Measurements from ENCODE around the gene ZNF480.
"Not testable (repeated sequence)": the region's sequence is repeated elsewhere in the genome, so short reads cannot be mapped to it uniquely, and the experiment has no call there.

The ZNF480 gene

GRCh38 chr19:52296773-52297600 is at the start of gene ZNF480:
Gene ZNF480, plus strand, starts transcription at chr19:52297169. Its CDS starts 3,244 bp downstream, at chr19:52300413.
- peak; percentile 88 for DNase-seq (ENCODE audit: low read depth, low spot score)

- DNase-seq (ENCODE audit: low read depth, low spot score): peak; percentile 35
Measured at GRCh38 chr19:52248241-52248640, 48.7 kb upstream of the ZNF480 start.

- DNase-seq (ENCODE audit: low read depth, low spot score): no peak
Measured at GRCh38 chr19:52258426-52258825, 38.5 kb upstream of the ZNF480 start.

GRCh38 chr19:52265556-52265955 is 31.4 kb upstream of the ZNF480 start:
- not testable (repeated sequence) for DNase-seq (ENCODE audit: low read depth, low spot score)

GRCh38 chr19:52269338-52270261 is 27.4 kb upstream of the ZNF480 start, which contains the start of gene ZNF766:
Gene ZNF766, plus strand, starts transcription at chr19:52269587. Its CDS starts 27 bp downstream, at chr19:52269614.
- DNase-seq (ENCODE audit: low read depth, low spot score): peak; percentile 97

- peak; percentile 40 for DNase-seq (ENCODE audit: low read depth, low spot score)
Measured at GRCh38 chr19:52270266-52270885, 26.6 kb upstream of the ZNF480 start.

- no peak for DNase-seq (ENCODE audit: low read depth, low spot score)
Measured at GRCh38 chr19:52273301-52273700, 23.7 kb upstream of the ZNF480 start.

GRCh38 chr19:52274191-52274590 is 22.8 kb upstream of the ZNF480 start:
- no peak for DNase-seq (ENCODE audit: low read depth, low spot score)

- DNase-seq (ENCODE audit: low read depth, low spot score): no peak
Measured at GRCh38 chr19:52275988-52276387, 21.0 kb upstream of the ZNF480 start.

- no peak for DNase-seq (ENCODE audit: low read depth, low spot score)
Measured at GRCh38 chr19:52277471-52277870, 19.5 kb upstream of the ZNF480 start.

- no peak for DNase-seq (ENCODE audit: low read depth, low spot score)
Measured at GRCh38 chr19:52286256-52286655, 10.7 kb upstream of the ZNF480 start.

- DNase-seq (ENCODE audit: low read depth, low spot score): no peak
Measured at GRCh38 chr19:52291781-52292180, 5.2 kb upstream of the ZNF480 start.

- DNase-seq (ENCODE audit: low read depth, low spot score): not testable (repeated sequence)
Measured at GRCh38 chr19:52292946-52293345, 4.0 kb upstream of the ZNF480 start.

GRCh38 chr19:52296400-52296772 is 583 bp upstream of the ZNF480 start:
- no peak for DNase-seq (ENCODE audit: low read depth, low spot score)

- DNase-seq (ENCODE audit: low read depth, low spot score): no peak
Measured at GRCh38 chr19:52297601-52298364, 814 bp downstream of the ZNF480 start.

GRCh38 chr19:52307275-52307674 is 10.3 kb downstream of the ZNF480 start:
- DNase-seq (ENCODE audit: low read depth, low spot score): peak; percentile 50

- no peak for DNase-seq (ENCODE audit: low read depth, low spot score)
Measured at GRCh38 chr19:52322429-52322828, 25.5 kb downstream of the ZNF480 start.

- peak; percentile 28 for DNase-seq (ENCODE audit: low read depth, low spot score)
Measured at GRCh38 chr19:52331757-52332156, 34.8 kb downstream of the ZNF480 start.

- no peak for DNase-seq (ENCODE audit: low read depth, low spot score)
Measured at GRCh38 chr19:52335768-52336116, 38.8 kb downstream of the ZNF480 start.

GRCh38 chr19:52336117-52336790 is 39.3 kb downstream of the ZNF480 start, which contains the start of gene ZNF610:
Gene ZNF610, plus strand, starts transcription at chr19:52336243. Its CDS starts 12,930 bp downstream, at chr19:52349173.
- DNase-seq (ENCODE audit: low read depth, low spot score): peak; percentile 94

All from astrocyte of the hippocampus (primary cell).